Mammary epithelial cell (primary cell): ENCODE results near the gene VWA2.

Experiments used
- EZH2 ChIP-seq: IDR thresholded peaks from 2 replicates; pipeline ENCODE4 v1.6.1; 2012; ENCODE audit warnings: low read length, inconsistent platforms, borderline replicate concordance
- TF ChIP-seq, protein P1 (sequence below), 2 donors: IDR thresholded peaks in 1 of 2; conservative IDR thresholded peaks in 1 of 2; 2 replicates each; pipeline ENCODE4 v1.5.1; 2011 to 2012; ENCODE audit warnings: inconsistent platforms in 2 of 2, low read length in 2 of 2, mild to moderate bottlenecking in 2 of 2, control low read depth in 1 of 2, low read depth in 1 of 2; ENCODE audit not compliant: insufficient read depth in 1 of 2; ENCODE audit errors: extremely low read depth in 1 of 2

DNA sequence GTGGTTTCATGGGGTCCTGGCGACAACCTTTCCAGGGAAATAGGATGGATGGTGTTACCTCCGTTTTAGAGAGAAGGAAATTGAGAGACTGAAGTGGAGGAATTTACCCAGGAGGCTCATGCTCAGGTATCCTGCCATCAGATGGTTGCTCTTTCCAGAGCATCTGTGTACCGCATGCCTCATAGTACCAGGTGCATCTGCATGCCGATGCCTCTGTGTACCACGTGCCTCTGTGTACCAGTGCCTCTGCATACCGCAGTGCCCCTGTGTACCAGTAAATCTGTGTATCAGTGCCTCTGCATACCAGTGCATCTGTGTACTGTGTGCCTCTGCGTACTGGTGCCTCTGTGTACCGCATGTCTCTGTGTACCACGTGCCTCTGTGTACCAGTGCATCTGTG, 3.2 kb downstream of the VWA2 start:
- TF ChIP-seq, protein P1, sequence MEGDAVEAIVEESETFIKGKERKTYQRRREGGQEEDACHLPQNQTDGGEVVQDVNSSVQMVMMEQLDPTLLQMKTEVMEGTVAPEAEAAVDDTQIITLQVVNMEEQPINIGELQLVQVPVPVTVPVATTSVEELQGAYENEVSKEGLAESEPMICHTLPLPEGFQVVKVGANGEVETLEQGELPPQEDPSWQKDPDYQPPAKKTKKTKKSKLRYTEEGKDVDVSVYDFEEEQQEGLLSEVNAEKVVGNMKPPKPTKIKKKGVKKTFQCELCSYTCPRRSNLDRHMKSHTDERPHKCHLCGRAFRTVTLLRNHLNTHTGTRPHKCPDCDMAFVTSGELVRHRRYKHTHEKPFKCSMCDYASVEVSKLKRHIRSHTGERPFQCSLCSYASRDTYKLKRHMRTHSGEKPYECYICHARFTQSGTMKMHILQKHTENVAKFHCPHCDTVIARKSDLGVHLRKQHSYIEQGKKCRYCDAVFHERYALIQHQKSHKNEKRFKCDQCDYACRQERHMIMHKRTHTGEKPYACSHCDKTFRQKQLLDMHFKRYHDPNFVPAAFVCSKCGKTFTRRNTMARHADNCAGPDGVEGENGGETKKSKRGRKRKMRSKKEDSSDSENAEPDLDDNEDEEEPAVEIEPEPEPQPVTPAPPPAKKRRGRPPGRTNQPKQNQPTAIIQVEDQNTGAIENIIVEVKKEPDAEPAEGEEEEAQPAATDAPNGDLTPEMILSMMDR (conservative IDR thresholded peaks at IDR 0.05 in 1 of 2, IDR thresholded peaks at IDR 0.05 in 1 of 2; ENCODE audit: extremely low read depth in 1 of 2, insufficient read depth in 1 of 2, low read depth in 1 of 2, low read length in 2 of 2): no peak
- TF ChIP-seq EZH2: no peak
